Loucy (cell line): Measurements from ENCODE around the gene ROBO1.

Experiments
- EZH2phosphoT487 ChIP-seq: fragments of 200-600 bp; IDR thresholded peaks from 2 replicates; pipeline ENCODE4 v1.6.1; 2018; ENCODE audit warnings: antibody characterized with exemption, mild to moderate bottlenecking, moderate library complexity, borderline replicate concordance
- TF ChIP-seq, protein P1 (sequence below): fragments of 200-600 bp; sonication (generic); conservative IDR thresholded peaks from 2 replicates; pipeline ENCODE4 v1.5.1; 2014; ENCODE audit warnings: mild to moderate bottlenecking, antibody characterized with exemption, low read length

DNA sequence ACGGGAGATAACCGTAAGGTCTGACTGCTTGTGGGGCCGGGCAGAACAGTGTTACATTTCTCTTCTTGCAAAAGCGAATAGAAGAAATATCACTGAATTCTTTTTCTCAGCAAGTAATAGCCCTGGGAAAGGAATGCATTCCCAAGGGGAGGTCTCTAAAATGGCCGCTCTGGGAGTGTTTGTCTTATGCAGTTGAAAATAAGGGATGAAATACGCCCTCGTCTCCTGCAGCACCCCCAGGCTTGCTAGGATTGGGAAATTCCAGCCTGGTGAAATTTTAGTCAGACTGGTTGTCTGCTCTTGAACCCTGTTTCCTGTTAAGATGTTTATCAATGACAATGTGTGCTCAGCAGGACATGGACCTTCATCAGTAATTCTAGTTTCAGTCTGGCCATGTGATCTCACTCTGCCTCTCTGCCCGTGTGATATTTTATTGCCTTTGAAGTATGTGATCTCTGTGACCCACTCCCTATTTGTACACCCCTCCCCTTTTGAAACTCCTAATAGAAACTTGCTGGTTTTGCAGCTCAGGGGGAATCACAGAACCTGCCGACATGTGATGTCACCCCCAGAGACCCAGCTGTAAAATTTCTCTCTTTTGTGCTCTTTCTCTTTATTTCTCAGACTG, 715.6 kb downstream of the ROBO1 start:
- TF ChIP-seq, protein P1, sequence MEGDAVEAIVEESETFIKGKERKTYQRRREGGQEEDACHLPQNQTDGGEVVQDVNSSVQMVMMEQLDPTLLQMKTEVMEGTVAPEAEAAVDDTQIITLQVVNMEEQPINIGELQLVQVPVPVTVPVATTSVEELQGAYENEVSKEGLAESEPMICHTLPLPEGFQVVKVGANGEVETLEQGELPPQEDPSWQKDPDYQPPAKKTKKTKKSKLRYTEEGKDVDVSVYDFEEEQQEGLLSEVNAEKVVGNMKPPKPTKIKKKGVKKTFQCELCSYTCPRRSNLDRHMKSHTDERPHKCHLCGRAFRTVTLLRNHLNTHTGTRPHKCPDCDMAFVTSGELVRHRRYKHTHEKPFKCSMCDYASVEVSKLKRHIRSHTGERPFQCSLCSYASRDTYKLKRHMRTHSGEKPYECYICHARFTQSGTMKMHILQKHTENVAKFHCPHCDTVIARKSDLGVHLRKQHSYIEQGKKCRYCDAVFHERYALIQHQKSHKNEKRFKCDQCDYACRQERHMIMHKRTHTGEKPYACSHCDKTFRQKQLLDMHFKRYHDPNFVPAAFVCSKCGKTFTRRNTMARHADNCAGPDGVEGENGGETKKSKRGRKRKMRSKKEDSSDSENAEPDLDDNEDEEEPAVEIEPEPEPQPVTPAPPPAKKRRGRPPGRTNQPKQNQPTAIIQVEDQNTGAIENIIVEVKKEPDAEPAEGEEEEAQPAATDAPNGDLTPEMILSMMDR: no peak
- no peak for TF ChIP-seq EZH2phosphoT487
